Panc1 (cell line): ENCODE data around the gene CGB2. TPM values are rescaled to one million over a fixed set of nuclear protein-coding genes. Genes with fewer than 3 reads are reported as not detected.

ENCODE experiments used
- ATAC-seq: fragments of 200-7000 bp; cut with Tn5 transposase; 2 replicates; pipeline ENCODE4 v1.9.1; 2020; ENCODE audit warnings: mild to moderate bottlenecking, moderate library complexity
- BruUV-seq: library from RNA; stranded (reverse); fragments of 400-500 nt; replicated peaks from 2 replicates; lab custom pipeline; 2021; lab: Mats Ljungman, UMichigan
- CTCF ChIA-PET: fragments of 300-600 bp; sonication (Branson Sonifier 250); formaldehyde crosslinking; loops from one replicate; lab custom pipeline; 2022; ENCODE audit warnings: antibody characterized with exemption; lab: Charles Lee
- POLR2A ChIA-PET: fragments of 300-600 bp; sonication (Branson Sonifier 250); formaldehyde crosslinking; loops from one replicate; lab custom pipeline; 2022; ENCODE audit warnings: antibody characterized with exemption; lab: Charles Lee
- DNase-seq: peaks from one replicate; pipeline ENCODE4 v3.0.0-alpha.2; 2010; ENCODE audit warnings: low read depth, low spot score
- H3K27ac ChIP-seq: 2 replicates; pipeline ENCODE4 v1.5.1; 2011; ENCODE audit warnings: mild to moderate bottlenecking, low read length, inconsistent platforms
- H3K27me3 ChIP-seq: fragments of 200-500 bp; sonication (Bioruptor generic); 2 replicates; pipeline ENCODE4 v1.6.0; 2014; ENCODE audit warnings: low read length, inconsistent platforms; ENCODE audit not compliant: control insufficient read depth, insufficient read depth
- H3K36me3 ChIP-seq: fragments of 200-500 bp; sonication (Bioruptor generic); 2 replicates; pipeline ENCODE4 v1.5.1; 2014; ENCODE audit warnings: inconsistent platforms, mild to moderate bottlenecking, low read length, moderate library complexity; ENCODE audit not compliant: control insufficient read depth, insufficient read depth
- H3K4me1 ChIP-seq: 2 replicates; pipeline ENCODE4 v1.5.1; 2011; ENCODE audit warnings: inconsistent platforms, mild to moderate bottlenecking, low read length, moderate library complexity; ENCODE audit not compliant: control insufficient read depth, insufficient read depth
- H3K4me3 ChIP-seq, 2 experiments: 2 replicates each; pipeline ENCODE4 v1.5.1; 2011 to 2012; ENCODE audit warnings: low read depth in 2 of 2, low read length in 2 of 2, mild to moderate bottlenecking in 2 of 2, inconsistent platforms in 1 of 2, moderate library complexity in 1 of 2
- H3K9me3 ChIP-seq: fragments of 200-500 bp; sonication (Bioruptor generic); 2 replicates; pipeline ENCODE4 v1.5.1; 2014; ENCODE audit warnings: low read depth, mild to moderate bottlenecking, inconsistent platforms, low read length, moderate library complexity; ENCODE audit not compliant: control insufficient read depth, insufficient read depth
- POLR2AphosphoS5 ChIP-seq: IDR thresholded peaks from 2 replicates; pipeline ENCODE4 v1.6.1; 2012; ENCODE audit warnings: mild to moderate bottlenecking, low read depth, low read length, moderate library complexity
- SIN3A ChIP-seq: IDR thresholded peaks from 2 replicates; pipeline ENCODE4 v1.6.1; 2012; ENCODE audit warnings: low read depth, mild to moderate bottlenecking, low read length, moderate library complexity, borderline replicate concordance; ENCODE audit not compliant: insufficient read depth
- TCF7L2 ChIP-seq: IDR thresholded peaks from 2 replicates; pipeline ENCODE4 v1.6.1; 2011; ENCODE audit warnings: mild to moderate bottlenecking, low read depth, low read length, inconsistent platforms
- in situ Hi-C: cut with HindIII; loops from 2 replicates; pipeline ENCODE4 v1.10.0; 2016; ENCODE audit warnings: low sequenced_read_pairs, low pct_unique_long_range_greater_than_20kb
- intact Hi-C: fragments of 100-400 bp; cut with micrococcal nuclease; formaldehyde crosslinking; loops from one replicate; pipeline ENCODE4 v1.10.0; 2022; ENCODE audit not compliant: unreplicated experiment
- total RNA-seq: library from RNA; stranded (reverse); gene quantifications from one replicate; pipeline ENCODE4 v1.2.1, GENCODE V29; 2021; ENCODE audit not compliant: unreplicated experiment
- TF ChIP-seq, protein P1 (sequence below): fragments of 450-650 bp; IDR thresholded peaks from 2 replicates; pipeline ENCODE4 v1.5.1; 2017; ENCODE audit warnings: mild to moderate bottlenecking
- TF ChIP-seq, protein P2 (sequence below), 2 experiments: IDR thresholded peaks; 2 replicates each; pipeline ENCODE4 v1.6.1; 2011 to 2012; ENCODE audit warnings: low read depth in 2 of 2, control low read depth in 1 of 2, low read length in 1 of 2, mild to moderate bottlenecking in 1 of 2, moderate library complexity in 1 of 2; ENCODE audit not compliant: insufficient read depth in 1 of 2

The CGB2 gene
- total RNA-seq, 1 experiment from 2014 or later: not detected

DNA sequence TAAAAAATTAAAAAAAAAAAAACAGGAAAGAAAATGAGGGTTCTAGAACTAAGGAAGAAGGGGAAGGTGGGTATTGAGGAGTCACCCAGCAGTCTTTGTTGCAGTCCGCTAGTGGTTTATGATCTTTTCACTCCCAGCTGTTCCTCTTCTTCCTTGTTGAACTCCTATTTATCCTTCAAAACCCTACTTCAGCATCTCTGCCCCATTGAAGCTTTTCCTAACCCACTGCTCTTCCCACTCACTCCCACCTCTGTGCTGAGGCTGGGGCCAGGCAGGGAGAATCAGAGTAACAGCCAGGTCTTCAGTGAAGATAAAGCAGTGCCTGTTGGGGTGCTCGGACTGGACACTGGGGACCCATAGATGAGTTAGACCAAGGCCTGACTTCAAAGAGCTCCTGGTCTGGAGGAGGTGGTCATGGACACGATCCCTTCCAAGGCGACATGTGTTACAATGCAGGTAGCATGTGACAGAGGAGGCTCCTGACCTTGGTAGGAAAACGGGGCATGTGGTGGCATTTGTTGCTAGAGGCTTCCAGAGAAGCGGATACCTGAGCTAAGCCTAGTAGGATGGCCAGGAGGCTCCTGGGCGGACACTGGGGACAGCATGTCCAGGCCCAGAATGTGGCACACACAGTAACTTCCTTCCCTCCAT, 26.6 kb upstream of the CGB2 start:
- no peak for DNase-seq
- H3K4me1 ChIP-seq: no peaks in the 10 kb centered on the region
- BruUV-seq: TSS peak; percentile 70
- no peaks in the 10 kb centered on the region for H3K27me3 ChIP-seq
- ChIA-PET POLR2A (no interaction called here), CTCF (interaction anchor here (0.5 to 0.7 kb wide), 2 partner anchors 16 to 267 kb away, joined by 3 read pairs; no protein-coding TSS in a partner anchor)
- H3K27ac ChIP-seq: no peak overlapping the region
- no peak for ATAC-seq
- peaks cover 4% of the 10 kb centered on the region for H3K36me3 ChIP-seq
- intact Hi-C loops: no loop called here
- in situ Hi-C loops: no loop called here
- no peak overlapping the region for H3K4me3 ChIP-seq
- TF ChIP-seq TCF7L2 (no peak), POLR2AphosphoS5 (no peak), SIN3A (no peak)
- TF ChIP-seq, protein P1, sequence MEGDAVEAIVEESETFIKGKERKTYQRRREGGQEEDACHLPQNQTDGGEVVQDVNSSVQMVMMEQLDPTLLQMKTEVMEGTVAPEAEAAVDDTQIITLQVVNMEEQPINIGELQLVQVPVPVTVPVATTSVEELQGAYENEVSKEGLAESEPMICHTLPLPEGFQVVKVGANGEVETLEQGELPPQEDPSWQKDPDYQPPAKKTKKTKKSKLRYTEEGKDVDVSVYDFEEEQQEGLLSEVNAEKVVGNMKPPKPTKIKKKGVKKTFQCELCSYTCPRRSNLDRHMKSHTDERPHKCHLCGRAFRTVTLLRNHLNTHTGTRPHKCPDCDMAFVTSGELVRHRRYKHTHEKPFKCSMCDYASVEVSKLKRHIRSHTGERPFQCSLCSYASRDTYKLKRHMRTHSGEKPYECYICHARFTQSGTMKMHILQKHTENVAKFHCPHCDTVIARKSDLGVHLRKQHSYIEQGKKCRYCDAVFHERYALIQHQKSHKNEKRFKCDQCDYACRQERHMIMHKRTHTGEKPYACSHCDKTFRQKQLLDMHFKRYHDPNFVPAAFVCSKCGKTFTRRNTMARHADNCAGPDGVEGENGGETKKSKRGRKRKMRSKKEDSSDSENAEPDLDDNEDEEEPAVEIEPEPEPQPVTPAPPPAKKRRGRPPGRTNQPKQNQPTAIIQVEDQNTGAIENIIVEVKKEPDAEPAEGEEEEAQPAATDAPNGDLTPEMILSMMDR: no peak
- TF ChIP-seq, protein P2, sequence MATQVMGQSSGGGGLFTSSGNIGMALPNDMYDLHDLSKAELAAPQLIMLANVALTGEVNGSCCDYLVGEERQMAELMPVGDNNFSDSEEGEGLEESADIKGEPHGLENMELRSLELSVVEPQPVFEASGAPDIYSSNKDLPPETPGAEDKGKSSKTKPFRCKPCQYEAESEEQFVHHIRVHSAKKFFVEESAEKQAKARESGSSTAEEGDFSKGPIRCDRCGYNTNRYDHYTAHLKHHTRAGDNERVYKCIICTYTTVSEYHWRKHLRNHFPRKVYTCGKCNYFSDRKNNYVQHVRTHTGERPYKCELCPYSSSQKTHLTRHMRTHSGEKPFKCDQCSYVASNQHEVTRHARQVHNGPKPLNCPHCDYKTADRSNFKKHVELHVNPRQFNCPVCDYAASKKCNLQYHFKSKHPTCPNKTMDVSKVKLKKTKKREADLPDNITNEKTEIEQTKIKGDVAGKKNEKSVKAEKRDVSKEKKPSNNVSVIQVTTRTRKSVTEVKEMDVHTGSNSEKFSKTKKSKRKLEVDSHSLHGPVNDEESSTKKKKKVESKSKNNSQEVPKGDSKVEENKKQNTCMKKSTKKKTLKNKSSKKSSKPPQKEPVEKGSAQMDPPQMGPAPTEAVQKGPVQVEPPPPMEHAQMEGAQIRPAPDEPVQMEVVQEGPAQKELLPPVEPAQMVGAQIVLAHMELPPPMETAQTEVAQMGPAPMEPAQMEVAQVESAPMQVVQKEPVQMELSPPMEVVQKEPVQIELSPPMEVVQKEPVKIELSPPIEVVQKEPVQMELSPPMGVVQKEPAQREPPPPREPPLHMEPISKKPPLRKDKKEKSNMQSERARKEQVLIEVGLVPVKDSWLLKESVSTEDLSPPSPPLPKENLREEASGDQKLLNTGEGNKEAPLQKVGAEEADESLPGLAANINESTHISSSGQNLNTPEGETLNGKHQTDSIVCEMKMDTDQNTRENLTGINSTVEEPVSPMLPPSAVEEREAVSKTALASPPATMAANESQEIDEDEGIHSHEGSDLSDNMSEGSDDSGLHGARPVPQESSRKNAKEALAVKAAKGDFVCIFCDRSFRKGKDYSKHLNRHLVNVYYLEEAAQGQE (IDR thresholded peaks at IDR 0.05; ENCODE audit: insufficient read depth in 1 of 2, low read depth in 2 of 2, low read length in 1 of 2): no peak
- no peaks in the 10 kb centered on the region for H3K9me3 ChIP-seq

DNA sequence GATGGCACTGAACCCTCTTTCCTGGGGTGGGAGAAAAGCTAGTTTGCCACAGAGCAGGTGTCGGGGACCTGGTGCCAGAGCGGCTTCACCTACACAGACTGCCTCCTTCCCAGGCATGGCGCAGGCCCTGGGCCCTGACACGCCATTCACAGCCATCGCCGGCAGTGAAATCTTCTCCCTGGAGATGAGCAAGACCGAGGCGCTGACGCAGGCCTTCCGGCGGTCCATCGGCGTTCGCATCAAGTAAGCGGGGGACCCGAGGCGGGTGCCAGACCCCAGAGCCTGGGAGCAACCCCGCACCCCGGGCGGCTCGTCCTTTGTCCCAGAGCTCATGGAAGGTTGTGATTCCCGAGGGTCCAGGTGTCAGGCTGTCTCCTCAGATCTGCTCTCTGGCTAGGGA, 24.8 kb upstream of the CGB2 start:
- ChIA-PET CTCF (no interaction called here), POLR2A (interaction anchor here (0.6 kb wide), 1 partner anchor 379 kb away, joined by 7 read pairs; no protein-coding TSS in a partner anchor)
- ATAC-seq: no peak
- DNase-seq: no peak
- no peaks in the 10 kb centered on the region for H3K27me3 ChIP-seq
- TF ChIP-seq SIN3A: no peak
- TF ChIP-seq, protein P1: no peak
- TF ChIP-seq, protein P2 (IDR thresholded peaks at IDR 0.05; ENCODE audit: insufficient read depth in 1 of 2, low read depth in 2 of 2, low read length in 1 of 2): no peak
- no peak for TF ChIP-seq TCF7L2
- TF ChIP-seq POLR2AphosphoS5: no peak
- H3K36me3 ChIP-seq: peaks cover 4% of the 10 kb centered on the region
- no TSS peak for BruUV-seq
- no peak overlapping the region for H3K27ac ChIP-seq
- no peaks in the 10 kb centered on the region for H3K4me1 ChIP-seq
- H3K4me3 ChIP-seq: no peak overlapping the region
- in situ Hi-C loops: no loop called here
- intact Hi-C loops: no loop called here
- no peaks in the 10 kb centered on the region for H3K9me3 ChIP-seq
